GM12891 (cell line): ENCODE measurements around the gene MBD4.
"Not testable (repeated sequence)": the region's sequence is repeated elsewhere in the genome, so short reads cannot be mapped to it uniquely, and the experiment has no call there.

ENCODE experiments used
- DNase-seq: peaks from one replicate; pipeline ENCODE4 v3.0.0; 2011; ENCODE audit warnings: low spot score; ENCODE audit not compliant: insufficient read length
- FAIRE-seq: peaks from 2 replicates; lab custom pipeline; 2011; peaks lifted over from hg19 to GRCh38; lab: Jason Lieb, UNC
- PAX5 ChIP-seq: IDR thresholded peaks from 2 replicates; pipeline ENCODE4 v1.6.1; 2011; ENCODE audit warnings: low read length, moderate library complexity, mild to moderate bottlenecking; ENCODE audit not compliant: insufficient read depth, severe bottlenecking
- POLR2A ChIP-seq: IDR thresholded peaks from 2 replicates; pipeline ENCODE4 v1.6.1; 2011; ENCODE audit warnings: low read depth, low read length, control low read depth
- POLR2AphosphoS5 ChIP-seq: IDR thresholded peaks from 2 replicates; pipeline ENCODE4 v1.6.1; 2011; ENCODE audit warnings: low read depth, low read length, control low read depth
- POU2F2 ChIP-seq: IDR thresholded peaks from 2 replicates; pipeline ENCODE4 v1.6.1; 2011; ENCODE audit warnings: low read depth, mild to moderate bottlenecking, control low read depth, low read length, moderate library complexity
- SPI1 ChIP-seq: IDR thresholded peaks from 2 replicates; pipeline ENCODE4 v1.6.1; 2011; ENCODE audit warnings: low read depth, low read length, control low read depth
- TAF1 ChIP-seq: IDR thresholded peaks from 2 replicates; pipeline ENCODE4 v1.6.1; 2011; ENCODE audit warnings: low read depth, low read length, control low read depth

MBD4 gene

DNA sequence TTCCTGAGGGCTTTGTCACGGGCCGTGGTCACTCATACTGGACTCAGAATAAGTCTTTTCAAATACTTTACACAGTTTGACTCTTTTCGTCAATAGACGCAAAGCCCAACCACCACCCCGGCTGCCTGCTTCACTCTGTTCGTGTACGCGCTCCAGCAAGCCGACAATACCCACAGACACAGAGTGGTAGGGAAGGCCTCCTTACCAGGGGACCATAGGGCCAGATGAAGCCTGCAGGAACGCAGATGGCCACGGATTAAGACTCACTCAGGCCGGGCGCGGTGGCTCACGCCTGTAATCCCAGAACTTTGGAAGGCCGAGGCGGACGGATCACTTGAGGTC is 41.0 kb downstream of the MBD4 start:
- FAIRE-seq (peak; percentile 50), DNase-seq (no peak)
- no peak for TF ChIP-seq TAF1
- TF ChIP-seq SPI1 = no peak
- no peak for TF ChIP-seq POLR2A
- TF ChIP-seq POU2F2 = no peak

DNA sequence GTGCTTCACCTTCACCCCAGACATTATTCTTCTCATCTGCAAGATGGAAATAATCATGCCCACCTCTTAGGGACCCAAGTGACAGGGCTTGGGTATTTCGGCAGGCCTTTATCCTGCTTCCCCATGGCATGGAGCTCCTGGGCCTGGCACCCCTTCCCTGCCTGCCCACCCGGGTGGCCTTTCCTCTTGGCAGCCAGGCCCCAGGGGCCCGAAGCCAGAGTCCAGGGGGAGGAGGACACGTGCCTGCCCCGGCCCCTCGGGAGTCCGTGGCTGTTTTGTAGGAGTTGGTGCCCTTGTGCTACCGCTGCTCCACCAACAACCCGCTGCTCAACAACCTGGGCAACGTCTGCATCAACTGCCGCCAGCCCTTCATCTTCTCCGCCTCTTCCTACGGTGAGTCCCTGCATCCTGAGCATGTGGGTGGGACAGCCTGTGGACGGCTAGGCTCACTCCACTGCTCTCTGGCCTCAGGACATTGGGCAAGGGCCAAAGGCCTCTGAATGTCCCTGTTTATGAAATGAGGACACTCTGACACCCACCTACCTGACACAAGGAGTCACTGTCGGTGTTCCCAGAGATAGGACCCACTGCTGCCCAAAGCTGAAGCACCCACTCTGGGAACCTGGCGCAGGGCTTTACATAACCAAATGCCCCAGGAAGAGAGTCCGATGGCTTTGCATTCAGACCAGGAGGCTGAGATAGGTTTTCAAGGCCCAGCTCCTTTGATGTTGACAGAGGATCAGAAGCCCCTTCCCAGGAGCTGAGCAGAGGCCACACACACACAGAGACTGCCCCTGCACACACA is 45.8 kb downstream of the MBD4 start:
- DNase-seq, FAIRE-seq: not testable (repeated sequence)

DNA sequence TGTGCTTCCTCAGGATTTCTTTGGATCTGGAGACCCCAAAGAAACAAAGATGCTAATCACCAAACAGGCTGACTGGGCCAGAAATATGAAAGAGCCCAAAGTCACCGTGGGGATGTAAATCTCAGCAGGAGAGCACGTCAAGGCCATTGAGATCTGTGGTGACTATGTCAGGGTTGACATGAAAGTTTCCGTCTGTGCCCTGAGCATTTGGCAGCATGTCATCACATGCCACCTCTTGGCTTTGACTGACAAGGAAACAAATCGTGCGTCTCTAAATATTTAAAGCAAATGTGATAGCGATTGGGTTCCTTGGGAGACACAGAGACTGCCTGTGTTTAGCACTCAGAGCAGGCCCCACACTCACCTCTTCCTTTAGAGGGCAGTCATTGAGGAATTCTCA is 46.5 kb downstream of the MBD4 start:
- DNase-seq (no peak), FAIRE-seq (no peak)
- TF ChIP-seq POU2F2 = no peak

DNA sequence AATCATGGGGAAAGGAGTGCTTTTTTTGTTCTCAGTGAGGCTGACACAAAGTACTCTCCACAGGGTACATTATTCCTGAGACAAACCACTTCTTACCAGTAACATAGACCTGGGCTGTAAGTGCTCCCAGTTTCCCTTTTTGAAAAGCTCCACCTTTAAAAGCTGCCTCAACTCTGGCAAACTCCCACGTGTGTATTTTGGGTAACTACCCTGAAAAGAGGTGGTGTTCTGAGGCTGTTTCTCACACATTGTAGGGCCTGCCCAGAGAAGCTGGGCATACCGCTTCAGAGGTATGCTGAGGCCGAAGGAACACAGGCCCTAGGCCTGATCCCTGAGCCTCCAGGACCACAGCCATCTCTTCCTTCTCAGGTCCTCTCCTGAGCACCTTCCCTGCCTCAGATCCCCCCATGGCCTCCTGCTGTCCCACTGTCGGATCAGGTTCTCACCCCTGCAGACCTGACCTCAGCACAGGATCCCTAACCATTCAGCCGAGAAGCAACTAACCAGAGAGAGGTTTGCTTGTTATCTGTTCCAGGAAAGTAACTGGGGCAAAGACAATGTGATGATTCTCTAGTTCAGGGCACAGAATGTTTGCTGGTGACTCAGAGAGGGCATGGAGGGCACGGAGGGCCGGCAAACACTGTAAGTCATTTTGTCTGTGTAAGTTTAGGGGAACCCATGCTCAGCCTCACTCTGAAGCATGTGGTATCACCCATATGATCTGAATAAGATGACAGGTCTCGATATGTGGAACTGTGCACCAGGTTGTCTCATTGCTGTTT is 47.5 kb downstream of the MBD4 start:
- FAIRE-seq, DNase-seq: not testable (repeated sequence)

DNA sequence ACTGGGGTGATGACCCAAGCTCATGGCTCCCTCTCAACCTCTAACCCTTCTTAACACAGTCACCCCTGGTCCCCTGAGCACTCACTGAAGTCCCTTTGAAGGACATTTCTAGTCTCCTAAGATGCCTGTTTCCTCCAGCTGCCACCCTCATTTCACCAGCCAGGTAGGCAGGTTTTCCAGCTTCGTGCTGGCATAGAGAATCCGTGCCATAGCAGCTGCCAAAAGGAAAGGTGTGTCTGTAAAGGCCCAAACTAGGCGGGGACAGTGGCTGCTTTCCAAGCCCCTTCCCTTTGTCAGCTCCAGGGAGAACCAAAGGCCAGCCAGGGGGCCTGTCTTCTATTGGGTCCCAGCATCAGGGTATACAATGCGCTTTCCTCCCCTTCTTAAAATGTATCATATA is 48.2 kb downstream of the MBD4 start:
- FAIRE-seq, DNase-seq: not testable (repeated sequence)

DNA sequence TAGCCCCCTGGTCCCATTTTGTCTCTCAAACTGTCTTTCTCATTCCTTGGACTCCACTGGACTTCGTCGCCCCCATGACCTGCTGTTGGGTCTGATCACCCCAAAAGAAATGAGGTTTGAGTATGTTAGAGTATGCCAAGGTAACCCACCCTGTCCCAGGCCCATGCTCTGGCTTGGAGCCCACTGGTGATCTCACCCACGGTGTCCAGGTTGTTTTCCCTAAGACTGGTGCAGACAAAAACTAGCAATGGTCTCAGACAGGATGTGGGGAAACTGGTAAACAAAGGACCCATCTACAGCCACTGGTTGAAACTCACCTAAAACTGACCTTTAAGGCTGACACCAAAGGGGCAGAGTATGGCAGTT is 50.2 kb downstream of the MBD4 start:
- FAIRE-seq = no peak
- TF ChIP-seq SPI1 (no peak), TAF1 (no peak), POLR2A (no peak), POLR2AphosphoS5 (no peak)
- DNase-seq = no peak

DNA sequence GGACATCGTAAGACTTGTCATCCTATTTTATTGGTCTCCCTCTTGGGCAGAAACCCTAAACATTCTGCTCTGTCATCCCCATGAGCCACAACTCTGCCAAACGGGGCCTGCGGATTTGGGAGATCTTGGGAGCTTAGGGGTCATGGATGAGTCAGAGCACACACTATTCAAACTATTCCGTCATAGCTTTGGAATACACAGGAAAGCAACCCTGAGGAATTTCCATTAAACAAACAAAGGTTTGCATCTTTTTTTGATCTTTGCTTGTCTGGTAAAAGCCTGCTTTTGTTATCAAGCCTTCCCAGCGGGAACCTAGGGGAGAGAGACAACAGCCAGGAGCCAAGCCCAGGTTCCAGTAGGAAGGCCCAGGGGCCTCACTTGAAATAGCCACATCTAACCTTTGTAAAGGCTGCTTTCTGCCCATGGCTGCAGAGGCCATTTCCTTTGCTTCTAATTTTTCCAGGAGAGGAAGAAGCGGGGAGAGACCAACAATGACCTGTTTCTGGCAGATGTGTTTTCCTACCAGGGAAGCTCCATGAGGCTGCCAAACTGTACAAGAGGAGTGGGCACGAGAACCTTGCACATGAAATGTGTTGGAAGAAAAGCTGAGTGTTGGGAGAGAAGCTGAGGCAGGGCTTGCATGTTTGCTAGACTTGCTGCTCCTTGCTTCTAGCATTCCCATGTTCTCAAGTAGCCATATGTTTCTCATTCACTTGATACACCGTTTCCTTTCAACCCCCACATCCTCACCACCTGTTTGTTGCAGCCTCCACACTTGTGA is 50.8 kb downstream of the MBD4 start:
- DNase-seq, FAIRE-seq: not testable (repeated sequence)

DNA sequence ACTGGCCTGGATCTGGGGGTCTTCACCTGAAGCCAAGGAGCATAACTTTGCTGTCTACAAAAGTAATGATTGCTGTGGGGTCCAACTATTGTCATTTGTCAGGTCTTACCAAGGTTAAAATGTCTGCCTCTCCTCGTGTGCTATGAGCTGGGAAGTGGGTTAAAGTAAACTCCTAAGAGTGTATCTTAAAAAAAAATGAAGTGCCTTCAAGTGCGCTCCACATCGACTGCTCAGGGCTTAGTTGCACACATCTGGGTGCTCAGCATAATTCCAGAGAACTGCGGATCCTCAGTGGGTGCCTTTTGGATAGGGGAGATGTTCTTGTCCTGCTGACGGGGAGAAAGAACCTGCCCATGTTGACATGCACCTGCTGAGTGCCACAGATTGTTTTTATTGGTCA is 52.3 kb downstream of the MBD4 start:
- no peak for TF ChIP-seq POU2F2
- DNase-seq (no peak), FAIRE-seq (no peak)

DNA sequence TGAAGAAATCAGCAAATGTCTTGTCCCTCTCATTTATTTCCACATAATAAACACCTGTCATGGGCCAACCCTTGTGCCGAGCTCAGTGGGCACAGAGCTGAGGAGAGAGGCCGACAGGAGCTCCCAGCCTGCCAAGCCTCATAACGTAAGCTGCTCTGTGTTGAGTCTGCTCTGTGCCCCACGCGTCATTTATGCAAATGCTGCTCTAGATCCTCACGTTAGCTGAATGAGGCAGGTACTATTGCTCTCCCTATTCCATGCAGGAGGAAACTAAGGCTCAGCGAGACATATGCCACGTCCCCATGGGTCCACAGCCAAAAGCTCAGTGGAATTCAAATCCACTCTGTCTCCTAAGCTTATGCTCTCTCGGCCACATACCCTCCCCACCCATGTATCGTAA is 52.8 kb downstream of the MBD4 start:
- FAIRE-seq (no peak), DNase-seq (no peak)
- TF ChIP-seq SPI1 = no peak
- TF ChIP-seq POLR2AphosphoS5 = no peak
- TF ChIP-seq POU2F2 = no peak
- TF ChIP-seq PAX5 = no peak
- TF ChIP-seq POLR2A = no peak
- TF ChIP-seq TAF1 = no peak

DNA sequence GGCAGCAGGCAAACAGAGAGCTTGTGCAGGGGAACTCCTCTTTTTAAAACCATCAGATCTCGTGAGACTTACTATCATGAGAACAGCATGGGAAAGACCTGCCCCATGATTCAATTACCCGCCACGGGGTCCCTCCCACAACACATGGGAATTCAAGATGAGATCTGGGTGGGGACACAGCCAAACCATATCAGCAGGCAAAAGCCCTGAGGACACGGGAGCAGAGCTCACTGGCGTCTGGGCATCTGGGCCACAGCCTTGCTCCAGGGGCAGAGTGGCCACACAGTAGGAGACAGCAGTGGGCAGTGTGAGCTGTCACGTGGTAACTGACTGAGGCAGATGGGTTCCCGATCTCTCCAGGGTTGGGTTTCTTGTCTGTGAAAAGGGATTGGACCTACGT is 54.2 kb downstream of the MBD4 start:
- not testable (repeated sequence) for FAIRE-seq

DNA sequence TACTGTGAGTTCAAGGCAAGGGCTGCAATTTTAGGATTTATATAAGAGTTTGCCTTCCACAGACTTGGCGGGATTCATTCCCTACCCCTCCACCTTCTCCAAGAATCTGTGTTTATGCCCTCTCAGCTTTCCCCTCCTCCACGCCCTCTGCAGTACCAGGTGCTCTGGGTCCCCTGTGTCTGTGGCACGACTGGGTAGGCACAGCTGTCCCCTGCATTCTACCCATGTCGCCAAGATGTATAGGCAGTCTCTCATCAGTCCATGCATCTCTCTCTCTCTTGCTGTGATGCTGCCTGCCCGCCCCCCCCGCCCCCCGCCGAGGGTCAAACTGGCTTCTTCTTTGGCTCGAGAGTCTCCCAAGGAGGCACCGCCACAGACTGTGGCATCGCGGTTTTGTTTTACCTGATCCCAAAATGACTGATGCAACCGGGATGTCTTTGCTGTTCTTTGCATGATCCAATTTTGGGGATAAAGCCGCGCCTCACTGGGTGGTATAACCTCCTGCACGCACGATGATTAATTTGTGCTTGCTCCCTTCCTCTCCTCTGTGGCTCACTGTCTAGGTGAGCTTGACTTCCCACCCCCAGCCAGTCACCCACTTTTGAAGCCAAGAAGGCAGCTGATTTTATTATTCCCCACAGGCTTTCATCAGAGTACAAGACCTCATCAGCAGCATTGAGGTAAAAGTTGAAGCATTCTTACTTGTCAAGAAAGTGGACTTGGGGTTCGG is 55.0 kb downstream of the MBD4 start:
- no peak for TF ChIP-seq SPI1
- TF ChIP-seq POU2F2 = no peak
- TF ChIP-seq POLR2A = no peak; the same call in 1 of the 2 replicates
- FAIRE-seq (no peak), DNase-seq (no peak)

More for the DNA sequence above, 54.2 kb downstream of the MBD4 start:
- DNase-seq = not testable (repeated sequence)

DNA sequence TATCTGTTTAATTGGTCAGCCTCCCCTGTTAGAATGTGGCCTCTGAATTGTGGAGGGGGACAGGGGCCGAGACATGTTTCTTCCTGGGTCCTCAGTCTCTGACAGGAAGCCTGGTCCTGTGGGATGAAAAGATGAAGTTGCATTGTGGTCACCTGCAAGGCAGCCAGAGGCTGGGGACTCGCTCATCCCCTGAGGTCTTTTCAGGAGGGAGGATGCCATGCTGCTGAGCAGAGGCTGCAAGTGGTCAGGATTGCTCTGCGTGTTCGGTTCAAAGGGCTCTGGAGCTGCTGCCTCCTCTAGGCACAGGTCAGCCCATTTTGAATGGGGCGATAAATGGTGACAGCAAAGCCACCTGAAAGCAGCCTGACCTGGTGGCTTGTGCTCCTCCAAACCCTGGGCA is 55.6 kb downstream of the MBD4 start:
- DNase-seq = not testable (repeated sequence)
- peak; percentile 13 for FAIRE-seq
